NCI-H1694 treated with DMSO at 0.1 percent for 48 hours (cell line): ENCODE results near the gene HPF1.
"Not testable (repeated sequence)": the region's sequence is repeated elsewhere in the genome, so short reads cannot be mapped to it uniquely, and the experiment has no call there.

Source experiments
- DNase-seq: peaks from one replicate; lab custom pipeline; 2025; lab: John Stamatoyannopoulos, UW

Gene HPF1

DNA sequence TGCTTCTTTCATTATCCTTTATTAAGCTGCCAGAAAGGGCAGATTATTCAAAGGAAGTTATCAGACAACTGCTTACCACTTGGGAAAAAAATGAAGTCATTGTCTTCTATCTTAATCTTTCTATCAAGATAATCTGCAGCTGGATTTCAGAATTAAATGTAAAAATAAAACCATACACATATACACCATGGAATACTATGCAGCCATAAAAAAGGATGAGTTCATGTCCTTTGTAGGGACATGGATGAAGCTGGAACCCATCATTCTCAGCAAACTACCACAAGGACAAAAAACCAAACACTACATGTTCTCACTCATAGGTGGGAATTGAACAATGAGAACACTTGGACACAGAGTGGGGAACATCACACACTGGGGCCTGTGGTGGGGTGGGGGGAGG, 19.1 kb downstream of the HPF1 start:
- not testable (repeated sequence) for DNase-seq

GRCh38 chr4:169730564-169730963, 27.2 kb downstream of the HPF1 start:
- no peak for DNase-seq

DNA sequence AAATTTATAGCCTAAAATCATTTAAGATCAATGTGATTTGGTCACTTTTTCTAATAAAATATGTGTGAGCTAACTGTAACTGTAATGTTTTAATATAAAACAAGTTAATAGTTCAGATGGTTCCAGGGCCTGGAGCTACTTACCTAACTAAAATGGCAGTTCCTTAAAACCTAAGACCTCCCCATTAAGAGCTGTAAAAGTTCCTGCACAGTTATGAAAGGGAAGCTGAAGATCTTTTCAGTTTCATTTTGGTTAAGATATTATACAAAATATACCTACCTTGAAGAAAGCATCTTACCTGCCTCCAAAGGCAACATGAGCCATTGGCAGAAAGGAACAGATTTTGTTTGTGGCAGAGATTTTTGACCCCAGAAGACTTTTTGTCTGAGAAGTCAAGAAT, 30.1 kb downstream of the HPF1 start:
- no peak for DNase-seq

GRCh38 chr4:169724260-169724659, 33.5 kb downstream of the HPF1 start:
- no peak for DNase-seq

DNA sequence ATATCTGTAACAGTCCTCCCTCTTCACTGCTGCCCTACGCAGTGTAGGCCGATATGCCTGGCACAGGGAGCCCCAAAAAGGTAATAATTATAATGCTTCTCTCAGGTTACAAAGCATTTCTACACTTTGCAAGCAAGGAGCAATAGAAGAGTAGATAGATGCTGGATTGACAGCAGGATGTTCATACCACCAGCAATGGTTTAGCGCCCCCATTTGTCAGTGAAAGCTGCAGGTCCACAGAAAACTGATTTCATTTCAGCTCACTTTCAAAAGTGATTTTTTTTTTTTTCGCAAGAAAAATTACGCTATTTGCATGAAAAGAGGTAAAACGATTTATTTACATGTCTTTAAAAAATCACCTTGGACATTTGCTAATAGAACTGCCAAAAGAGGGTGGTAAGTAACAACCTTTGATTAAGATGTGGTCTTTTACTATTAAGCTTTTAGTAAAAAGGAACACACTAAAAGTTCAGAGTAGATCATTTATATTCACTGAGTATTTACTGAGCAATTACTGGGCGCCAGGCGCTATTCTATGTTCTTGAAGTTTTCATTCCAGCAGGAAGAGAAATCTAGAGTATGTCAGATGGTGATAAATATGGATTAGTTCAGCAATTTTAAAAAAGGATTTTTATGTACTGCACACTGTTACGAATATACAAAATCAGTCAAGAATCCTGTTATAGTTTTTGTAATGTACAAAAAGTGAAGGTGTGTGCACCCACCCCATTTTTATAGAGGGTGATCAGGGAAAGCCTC, 34.4 kb downstream of the HPF1 start:
- DNase-seq: no peak

- DNase-seq: no peak
These were observed 37.2 kb downstream of the HPF1 start for GRCh38 chr4:169720529-169720928.

GRCh38 chr4:169716677-169717076, 41.1 kb downstream of the HPF1 start:
- DNase-seq: no peak

GRCh38 chr4:169715826-169716225, 41.9 kb downstream of the HPF1 start:
- no peak for DNase-seq

GRCh38 chr4:169707958-169708643, 49.6 kb downstream of the HPF1 start:
- DNase-seq: no peak

DNA sequence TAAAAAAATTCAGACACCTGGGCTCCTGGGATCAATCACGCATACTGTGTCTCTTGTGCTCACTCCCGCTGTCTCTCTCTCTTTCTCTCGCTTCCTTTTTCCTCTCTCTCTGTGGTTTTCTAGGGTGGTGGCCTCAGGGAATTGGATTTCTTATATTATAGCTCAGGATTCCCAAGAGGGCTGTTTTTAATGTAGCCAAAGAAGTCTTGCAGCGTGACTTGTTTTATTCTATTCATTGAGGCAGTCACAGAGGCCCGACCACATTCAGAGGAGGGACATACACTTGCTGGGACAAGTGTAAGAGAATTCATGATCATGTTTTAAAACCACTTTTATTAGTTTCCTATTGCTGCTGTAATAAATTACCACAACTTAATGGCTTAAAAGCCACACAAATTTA, 59.4 kb downstream of the HPF1 start:
- DNase-seq: no peak

GRCh38 chr4:169690787-169691186, 67.0 kb downstream of the HPF1 start:
- no peak for DNase-seq

- DNase-seq: no peak
These were observed 68.1 kb downstream of the HPF1 start for GRCh38 chr4:169689681-169690080.

DNA sequence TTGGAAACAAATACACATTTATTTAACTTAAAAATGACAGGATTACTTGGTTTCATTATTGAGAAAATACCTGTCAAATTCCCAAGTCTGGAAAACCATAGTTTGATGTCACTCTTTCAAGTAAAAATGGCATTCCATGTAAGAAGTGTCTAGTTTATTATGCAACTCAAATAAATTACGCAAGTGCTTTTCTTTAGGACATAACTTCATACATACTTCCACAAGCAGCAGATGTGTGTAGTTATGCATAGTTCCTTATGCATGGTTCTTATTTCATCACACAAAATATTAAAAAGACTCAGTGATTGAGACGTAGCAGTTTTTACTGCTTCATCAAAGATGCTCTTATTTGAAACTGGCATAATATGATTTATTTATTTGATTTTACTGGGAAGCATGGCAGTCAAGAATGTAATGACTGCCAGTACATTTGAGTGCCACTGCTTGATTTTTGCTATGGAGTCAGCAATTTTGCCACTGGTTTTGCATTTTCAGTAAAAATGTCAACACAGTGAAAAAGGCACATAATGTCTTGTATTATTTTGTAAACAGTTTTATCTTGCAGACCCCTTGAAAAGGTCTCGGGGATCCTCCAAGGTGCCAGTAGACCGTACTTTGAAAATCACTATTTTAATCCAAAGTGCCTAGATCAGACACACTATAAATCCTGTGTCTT, 75.2 kb downstream of the HPF1 start:
- DNase-seq: no peak
